Choroid plexus epithelial cell (primary cell): Measurements from ENCODE around the gene ANKH.

Experiments used
- DNase-seq: peaks from one replicate; pipeline ENCODE4 v3.0.0-alpha.2; 2010; ENCODE audit warnings: low read depth
- H3K4me3 ChIP-seq: 2 replicates; pipeline ENCODE4 v1.5.1; 2011; ENCODE audit warnings: low read depth, mild to moderate bottlenecking, control low read depth, low read length, moderate library complexity
- TF ChIP-seq, protein P1 (sequence below): conservative IDR thresholded peaks from 2 replicates; pipeline ENCODE4 v1.5.1; 2011; ENCODE audit warnings: low read depth, mild to moderate bottlenecking, control low read depth, inconsistent platforms, low read length, moderate library complexity

Gene ANKH

DNA sequence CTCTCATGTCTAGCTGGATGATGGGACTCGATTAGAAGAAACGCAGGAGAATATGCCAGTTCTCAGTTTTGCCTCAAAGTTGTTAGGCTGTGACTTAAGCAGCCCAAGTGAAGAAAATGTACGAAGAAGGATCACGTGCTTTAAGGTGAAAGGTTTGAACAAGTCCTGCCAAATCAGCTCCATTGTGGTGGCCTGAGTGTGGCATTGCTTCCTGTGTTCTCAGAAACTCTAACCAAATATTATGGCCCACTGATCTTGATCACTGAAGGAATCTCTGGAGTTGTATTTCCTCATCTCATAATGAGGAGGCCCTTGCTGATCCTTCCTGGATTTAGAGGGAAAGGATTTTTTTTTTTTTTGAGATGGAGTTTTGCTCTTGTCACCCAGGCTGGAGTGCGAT is 163.0 kb downstream of the ANKH start:
- no peak overlapping the region for H3K4me3 ChIP-seq
- TF ChIP-seq, protein P1, sequence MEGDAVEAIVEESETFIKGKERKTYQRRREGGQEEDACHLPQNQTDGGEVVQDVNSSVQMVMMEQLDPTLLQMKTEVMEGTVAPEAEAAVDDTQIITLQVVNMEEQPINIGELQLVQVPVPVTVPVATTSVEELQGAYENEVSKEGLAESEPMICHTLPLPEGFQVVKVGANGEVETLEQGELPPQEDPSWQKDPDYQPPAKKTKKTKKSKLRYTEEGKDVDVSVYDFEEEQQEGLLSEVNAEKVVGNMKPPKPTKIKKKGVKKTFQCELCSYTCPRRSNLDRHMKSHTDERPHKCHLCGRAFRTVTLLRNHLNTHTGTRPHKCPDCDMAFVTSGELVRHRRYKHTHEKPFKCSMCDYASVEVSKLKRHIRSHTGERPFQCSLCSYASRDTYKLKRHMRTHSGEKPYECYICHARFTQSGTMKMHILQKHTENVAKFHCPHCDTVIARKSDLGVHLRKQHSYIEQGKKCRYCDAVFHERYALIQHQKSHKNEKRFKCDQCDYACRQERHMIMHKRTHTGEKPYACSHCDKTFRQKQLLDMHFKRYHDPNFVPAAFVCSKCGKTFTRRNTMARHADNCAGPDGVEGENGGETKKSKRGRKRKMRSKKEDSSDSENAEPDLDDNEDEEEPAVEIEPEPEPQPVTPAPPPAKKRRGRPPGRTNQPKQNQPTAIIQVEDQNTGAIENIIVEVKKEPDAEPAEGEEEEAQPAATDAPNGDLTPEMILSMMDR: no peak
- no peak for DNase-seq

GRCh38 chr5:14707811-14708390 is 163.7 kb downstream of the ANKH start:
- no peak overlapping the region for H3K4me3 ChIP-seq
- TF ChIP-seq, protein P1: no peak
- no peak for DNase-seq

- TF ChIP-seq, protein P1: no peak
- H3K4me3 ChIP-seq: no peak overlapping the region
- peak; percentile 78 for DNase-seq
These were observed 165.0 kb downstream of the ANKH start for GRCh38 chr5:14706615-14707021.

DNA sequence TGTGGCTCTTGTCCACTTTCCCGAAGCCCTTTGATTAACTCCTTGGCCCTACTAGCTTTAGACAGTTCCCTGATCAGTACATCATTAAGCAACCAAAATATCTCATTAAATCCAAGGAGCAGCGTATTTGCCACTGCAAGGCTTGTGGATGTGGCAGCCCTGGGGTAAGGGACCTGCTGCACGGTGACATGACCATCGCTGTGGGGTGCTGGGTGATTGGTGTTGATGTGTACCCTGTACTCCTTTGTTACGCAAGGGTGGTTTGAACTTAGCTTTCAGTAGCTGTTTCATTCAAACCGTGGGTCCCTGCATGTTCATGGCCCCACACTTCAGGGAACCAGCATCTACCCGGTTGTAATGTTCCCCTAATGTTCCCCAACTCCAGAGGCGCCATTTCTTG is 166.0 kb downstream of the ANKH start:
- TF ChIP-seq, protein P1: no peak
- no peak overlapping the region for H3K4me3 ChIP-seq
- no peak for DNase-seq

DNA sequence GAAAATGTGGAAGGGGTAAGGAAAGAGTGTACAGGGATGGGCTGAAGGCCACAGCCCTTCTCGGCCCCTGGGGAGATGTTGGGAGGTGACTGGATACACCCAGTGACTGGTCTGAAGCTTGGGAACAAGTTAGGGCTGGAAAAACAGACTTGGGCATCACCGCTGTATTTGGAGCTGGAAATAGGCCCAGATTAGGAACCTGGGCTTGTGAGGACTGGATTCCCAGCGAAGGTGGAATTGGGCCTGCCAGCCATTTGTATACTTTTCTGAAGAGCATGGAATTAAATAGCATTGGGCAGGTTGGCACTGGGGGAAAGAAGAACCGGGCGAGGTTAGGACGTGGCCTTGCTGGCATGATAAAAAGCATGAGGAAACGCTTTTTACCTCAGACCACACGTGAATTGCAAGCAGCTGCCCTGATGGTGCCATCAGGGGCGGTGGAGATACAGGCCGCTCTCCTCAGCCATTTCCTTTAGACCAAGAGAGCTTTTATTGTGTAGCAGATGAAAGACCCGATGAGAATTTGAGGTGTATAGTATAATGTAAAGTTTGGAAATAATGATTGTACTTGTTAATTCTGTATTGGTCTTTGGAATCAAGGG is 169.2 kb downstream of the ANKH start:
- TF ChIP-seq, protein P1: no peak
- DNase-seq: no peak
- H3K4me3 ChIP-seq: no peak overlapping the region

GRCh38 chr5:14701556-14701955 is 170.0 kb downstream of the ANKH start:
- TF ChIP-seq, protein P1: no peak
- no peak for DNase-seq
- no peak overlapping the region for H3K4me3 ChIP-seq
